Cerebellar nuclear complex (tissue), 1 donor: ENCODE results near the gene CDHR4.
"Not testable (repeated sequence)": the region's sequence is repeated elsewhere in the genome, so short reads cannot be mapped to it uniquely, and the experiment has no call there.

Experiments used
- DNase-seq, 2 experiments: peaks; one replicate each; lab custom pipeline; 2025; lab: John Stamatoyannopoulos, UW

CDHR4 gene

DNA sequence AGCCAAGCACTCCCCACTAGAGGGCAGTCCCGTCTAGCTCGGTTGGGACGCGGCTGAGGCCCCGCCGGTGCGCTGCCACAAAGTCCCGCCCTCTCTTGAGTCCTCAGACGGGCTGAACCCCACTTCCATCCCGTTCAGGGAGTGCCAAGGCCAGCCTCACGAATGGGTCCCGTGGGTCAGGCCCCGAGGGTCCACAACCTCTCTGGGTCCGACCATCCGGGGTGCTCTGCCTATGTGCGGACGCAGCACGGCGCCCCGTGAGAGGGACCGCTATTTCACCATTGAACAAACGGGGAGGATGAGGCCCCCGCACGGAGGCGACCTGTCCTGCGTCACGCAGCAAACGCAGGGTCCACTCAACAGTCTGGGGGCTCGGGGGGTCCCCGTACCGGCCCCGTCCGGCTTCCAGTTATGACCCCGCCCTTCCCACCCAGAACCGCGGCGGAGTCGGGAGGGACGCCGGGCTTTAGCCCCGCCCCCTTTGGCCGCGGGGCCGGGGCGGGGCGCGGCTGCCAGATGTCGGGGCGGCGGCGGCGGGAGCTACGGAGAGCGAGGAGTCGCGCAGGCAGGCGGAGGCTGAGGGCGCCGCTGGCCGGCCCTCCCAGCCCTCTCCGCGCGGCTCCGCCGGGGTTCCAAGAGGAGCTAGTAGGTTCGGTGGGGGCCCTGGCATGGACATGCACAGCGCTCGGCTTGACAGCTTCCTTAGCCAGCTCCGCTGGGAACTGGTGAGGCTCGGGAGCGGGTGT, 3.2 kb upstream of the CDHR4 start, which contains the start of gene INKA1:
INKA1 (plus strand) TSS at position 543 of the 746 bp plus-strand sequence; CDS start at position 675, 132 bp downstream.
- DNase-seq: peak; percentile 11 to 66

DNA sequence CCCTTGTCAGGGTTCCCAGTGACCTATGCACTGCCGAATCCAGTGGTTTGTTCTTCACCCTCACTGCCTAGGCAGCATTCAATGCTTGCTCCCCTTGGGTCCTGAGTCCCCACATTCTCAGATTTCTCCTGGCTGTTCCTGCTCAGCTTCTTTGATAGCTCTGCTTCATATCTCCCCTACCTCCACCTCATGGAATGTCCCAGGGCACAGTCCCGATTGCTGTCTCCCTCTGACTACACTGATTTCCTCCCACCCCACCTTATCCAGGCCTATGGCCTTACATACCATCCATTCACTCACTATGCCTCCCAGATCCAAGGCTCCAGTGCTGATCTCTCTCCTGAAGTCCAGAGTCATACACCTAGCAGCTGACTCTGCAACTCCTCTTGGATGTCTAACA, 1.5 kb upstream of the CDHR4 start:
- no peak for DNase-seq

DNA sequence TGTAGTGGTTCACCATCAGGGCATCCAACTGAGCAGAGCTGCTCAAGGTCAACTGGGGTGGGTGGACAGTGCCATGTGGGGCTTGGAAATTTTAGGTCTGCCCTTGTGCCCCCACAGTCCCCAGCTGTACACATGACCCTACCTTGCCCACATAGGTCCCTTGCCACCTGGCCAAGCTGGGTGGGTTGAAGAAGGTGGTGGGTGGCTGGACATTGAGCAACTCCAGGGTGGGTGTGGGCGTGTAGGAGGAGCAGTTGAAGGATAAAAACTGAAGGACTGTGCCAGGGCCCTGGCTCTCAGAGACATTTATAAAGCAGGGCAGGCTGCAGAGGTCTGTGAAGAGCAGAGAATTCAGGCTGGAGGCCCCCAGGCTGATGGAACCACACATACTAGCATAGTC, 568 bp downstream of the CDHR4 start:
- DNase-seq: no peak

DNA sequence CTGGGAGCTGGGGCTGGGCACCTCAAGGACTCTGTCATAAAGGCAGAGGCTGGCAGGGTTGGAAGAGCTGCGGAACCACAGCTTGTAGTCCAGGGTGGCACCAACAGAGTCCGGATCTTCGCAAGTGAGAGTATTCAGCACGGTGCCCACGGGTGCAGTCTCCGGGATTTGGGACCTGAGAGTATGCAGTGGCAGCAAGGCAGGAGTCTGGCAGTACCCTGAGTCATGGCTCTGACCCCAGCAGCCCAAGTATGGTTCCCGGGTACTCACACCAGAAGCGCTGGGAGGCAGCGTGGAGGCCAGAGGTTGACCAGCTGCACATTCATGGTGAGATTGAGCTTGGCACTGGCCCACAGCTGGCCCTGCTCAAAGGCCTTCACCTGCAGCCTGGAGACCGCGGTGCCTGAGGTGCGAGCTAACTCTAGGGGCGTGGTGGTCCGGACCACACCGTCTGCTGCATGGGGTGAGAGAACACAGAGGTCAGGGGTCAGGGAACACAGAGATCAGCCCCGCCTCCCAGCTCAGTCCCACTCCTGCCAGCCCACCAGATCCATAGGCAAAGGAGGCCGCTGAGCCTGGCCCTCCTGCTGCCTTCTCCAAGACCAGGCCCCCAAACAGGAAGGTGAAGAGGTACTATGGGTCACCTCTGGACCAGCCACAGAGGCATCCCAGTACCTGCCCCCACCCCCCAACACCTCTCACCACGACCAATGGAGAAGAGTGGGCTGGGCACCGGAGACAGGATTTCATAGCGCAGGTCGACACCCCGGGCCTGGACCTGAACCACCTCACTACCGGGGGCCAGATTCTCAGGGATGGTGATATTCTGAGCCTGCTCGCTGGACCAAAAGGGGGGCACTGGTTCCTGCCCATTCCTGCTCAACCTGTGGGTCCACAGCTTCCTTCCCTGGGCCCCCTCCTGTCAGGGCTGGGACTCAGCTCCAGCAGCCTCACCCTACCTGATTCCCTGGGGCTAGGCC, 4.5 kb downstream of the CDHR4 start:
- no peak for DNase-seq

DNA sequence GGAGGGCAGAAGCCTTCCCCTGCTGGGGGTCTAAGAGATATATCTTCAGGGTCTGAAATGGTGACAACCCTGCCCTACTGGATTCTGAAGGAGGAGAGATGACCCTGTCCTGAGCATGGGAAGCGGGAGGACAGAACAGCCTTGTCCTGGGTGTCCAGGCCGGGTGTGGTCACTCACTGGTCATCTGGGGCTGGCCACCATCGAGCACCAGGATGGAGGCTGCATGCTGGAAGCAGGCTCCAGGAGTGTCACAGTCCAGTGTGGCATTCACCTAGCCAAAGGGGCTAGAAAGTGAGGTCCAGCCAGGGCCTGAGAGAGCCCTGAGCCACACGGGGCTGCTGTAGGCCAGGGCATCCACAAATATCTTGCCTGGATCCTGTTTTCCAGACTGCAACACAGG, 5.2 kb downstream of the CDHR4 start:
- no peak for DNase-seq

DNA sequence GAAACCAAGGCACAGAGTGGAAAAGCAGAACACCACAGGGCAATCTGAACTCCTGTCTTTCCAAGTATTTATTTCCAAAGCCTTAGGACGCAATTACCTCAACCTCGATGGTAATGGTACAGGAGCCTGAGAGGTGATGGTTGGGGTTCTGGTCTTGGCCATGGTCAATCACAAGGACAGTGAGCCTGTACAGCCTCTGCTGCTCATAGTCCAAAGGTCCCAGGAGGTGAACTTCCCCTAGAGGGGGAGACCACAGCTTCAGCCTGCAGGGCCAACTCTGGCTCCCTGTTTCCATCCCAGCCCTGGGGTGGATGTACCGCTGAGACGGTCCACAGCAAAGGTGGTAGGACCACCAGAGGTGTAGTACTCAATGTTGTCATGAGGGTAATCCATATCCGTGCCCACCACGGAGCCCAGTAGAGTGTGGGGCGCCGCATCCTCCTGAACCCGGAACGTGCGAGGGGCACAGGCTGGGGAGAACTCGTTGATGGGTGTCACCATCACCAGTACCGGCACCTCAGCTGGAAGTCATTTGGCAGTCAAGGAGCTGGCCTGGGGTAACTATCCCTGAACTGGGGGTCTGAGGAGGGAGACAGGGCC, 6.1 kb downstream of the CDHR4 start:
- DNase-seq: no peak

DNA sequence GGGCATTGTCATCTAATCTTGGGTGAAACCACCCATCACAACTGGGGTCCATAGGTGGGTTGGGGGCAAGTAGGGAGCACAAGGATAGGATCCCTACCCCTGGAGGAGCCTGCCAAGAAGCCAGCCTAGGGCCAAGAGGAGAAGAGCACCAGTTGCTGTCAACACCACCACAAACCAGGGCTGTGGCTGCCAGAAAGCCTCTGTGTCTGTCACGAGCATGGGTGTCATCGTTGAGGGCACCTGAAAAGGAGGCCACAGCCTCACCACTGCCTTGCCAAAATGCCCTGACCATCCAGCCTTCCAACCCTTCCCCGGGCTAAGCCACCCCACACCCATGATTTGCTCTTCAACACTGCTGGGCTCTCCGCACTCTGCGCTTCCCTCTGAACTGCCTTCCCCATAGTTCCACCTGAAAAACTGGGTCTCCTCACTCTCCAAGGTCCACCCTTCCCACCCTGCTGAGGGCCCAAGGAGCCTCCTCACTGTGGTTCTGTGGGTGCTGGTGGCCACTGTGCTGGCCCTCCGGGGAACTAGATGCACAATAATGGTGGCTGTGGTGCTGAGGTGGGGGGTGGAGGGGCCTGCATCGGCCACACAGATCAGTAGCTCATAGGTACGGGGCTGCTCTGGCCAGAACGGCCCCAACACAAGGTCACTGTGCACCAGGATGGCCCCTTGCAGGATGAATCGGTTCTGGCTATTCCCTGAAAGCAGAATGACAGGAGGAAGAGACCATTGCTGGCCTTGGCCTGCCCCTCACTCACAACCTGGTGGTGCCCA, 7.1 kb downstream of the CDHR4 start:
- DNase-seq: no peak

DNA sequence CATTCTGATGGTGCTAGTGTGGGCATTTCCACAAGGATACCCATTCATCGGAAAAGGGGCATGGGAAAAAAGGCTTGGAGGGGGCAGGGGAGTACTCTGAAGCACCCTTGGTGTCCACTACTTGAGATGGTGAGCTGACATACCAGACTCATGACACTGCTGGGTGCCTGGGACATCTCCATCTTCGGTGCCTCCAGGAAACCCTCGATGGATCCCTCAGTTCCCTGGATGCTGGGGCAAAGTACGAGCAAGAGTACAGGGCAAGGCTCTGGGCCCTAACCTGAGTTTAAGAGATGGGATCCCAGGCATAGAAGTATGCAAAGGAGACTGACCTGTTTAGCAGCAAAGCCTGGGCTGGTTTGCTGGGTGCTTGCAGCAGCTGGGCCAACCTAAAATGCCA, 8.1 kb downstream of the CDHR4 start:
- no peak for DNase-seq

DNA sequence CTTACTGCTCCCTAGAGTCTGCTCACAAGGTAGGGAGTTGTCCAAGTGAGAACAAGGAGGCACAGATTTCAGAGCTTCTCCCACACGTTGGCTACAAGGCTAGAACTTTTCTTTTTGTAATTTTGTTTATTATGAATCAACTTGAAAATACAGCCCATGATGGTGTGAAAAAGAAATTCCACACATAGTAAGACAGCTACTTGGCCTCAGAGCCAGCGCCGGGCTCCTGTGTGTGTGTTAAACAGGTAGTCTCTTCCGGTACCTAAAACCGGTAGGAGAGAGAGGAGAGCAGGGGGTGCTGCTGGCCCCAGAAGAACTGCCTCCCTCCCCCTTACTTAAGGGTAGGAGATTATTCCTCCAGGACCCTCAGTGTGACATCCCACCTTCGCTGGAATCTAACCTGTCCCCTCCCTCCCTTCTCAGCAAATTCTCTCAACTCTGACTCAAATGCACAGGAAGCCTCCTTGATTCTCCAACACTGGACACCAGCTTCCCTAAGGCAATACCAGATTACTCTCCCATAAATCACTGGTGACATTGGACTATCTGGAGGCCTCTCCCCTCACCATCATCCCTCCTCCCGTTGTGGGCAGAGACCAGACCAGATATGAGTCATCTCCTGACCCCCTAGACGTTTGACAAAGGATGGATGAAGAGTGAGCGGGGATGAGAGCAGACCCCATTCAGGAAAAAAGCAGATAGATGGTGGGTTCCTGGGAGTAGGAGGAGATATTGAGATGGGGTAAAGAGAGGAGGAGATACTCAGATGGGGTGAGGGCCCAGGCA, 8.9 kb downstream of the CDHR4 start:
- no peak for DNase-seq

DNA sequence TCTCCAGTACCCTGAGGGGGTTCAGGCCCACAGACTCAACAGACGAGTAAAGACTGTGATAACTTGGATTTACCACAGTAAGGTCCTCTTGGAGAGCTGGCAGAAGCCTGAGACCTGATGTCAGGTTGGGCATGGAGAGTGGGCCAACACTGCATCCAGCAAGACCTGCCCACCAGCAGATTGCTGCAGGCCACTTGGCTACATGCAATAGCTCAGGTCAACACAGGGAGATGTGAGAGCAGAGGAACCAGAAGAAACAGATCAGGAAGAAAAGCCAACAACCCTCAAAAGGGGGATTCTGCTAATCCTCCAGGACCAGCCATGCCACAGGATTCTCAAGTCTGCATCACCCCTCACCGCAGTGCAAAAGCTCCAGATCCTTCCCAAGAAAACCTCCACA, 11.6 kb downstream of the CDHR4 start:
- DNase-seq: no peak

DNA sequence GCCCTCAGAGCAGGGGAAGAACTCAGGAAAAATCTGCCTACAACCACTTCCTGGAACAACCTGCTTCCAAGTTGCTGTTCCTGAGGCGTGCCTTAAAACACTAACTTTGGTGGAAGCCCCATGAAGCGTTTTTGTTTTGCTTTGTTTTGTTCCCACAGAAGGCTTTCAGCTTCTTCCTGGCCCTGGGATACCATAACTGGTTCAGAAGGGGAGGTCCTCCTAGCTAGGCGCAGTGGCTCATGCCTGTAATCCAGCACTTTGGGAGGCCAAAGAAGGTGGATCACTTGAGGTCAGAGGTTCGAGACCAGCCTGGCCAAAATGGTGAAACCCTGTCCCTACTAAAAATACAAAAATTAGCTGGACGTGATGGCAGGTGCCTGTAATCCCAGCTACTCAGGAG, 12.1 kb downstream of the CDHR4 start:
- no peak for DNase-seq

DNA sequence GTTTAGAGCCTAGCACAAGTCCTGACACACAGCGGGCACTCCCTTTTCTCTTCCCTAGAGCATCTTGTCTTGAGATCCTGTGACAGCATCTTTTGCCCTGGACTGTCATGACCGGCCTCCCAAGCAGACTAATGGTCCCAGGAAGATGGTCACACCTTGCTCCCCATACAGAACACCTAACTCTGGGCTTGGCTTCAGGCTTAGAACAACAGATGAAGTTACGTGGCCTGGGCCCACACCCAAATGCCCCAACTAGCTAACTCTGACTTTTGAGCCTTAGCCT, 12.6 kb downstream of the CDHR4 start:
- DNase-seq: no peak

DNA sequence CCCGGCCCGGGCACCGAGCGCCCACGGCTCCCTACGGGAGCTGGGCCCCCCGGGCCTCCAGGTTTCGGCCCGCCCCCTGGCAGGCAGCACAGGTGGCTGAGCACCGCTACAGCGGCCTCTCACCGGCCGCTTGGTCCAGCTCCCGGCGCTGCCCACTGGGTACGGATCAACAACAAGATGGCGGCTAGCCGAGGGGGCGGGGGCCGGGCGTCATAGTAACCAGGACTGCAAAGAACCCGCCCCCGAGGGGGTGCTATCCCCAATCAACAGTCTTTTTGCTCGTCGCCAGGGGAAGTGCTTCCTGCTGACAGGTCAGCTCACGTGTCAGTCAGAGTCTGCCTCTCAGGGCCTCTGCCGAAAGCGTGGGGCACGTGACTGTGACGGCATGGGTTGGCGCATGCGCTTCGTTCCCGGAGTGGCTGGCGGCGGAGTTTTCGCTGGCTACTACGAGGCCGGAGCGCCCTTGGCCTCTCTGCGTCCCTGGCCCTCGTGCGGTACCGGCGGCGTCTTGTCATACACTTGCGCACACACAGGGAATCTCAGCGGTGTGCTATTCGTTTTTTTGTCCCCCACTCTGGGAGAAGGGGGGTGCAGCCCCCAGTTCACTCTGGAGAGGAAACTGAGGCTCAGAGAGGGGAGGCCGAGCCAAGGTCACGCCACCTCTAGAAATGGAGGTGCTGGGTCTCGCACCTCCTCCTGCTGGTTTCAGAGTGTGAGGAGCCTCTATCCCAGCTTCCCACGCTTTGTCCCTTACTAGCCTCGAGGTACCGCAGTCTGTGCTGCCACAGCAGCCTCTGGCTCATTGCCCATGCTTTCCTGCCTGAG, 13.1 kb downstream of the CDHR4 start, which contains the start of gene IP6K1:
IP6K1 (minus strand) TSS at position 186 of the 825 bp plus-strand sequence. CDS start 38,502 bp downstream, outside the sequence.
- peak; percentile 99 for DNase-seq

DNA sequence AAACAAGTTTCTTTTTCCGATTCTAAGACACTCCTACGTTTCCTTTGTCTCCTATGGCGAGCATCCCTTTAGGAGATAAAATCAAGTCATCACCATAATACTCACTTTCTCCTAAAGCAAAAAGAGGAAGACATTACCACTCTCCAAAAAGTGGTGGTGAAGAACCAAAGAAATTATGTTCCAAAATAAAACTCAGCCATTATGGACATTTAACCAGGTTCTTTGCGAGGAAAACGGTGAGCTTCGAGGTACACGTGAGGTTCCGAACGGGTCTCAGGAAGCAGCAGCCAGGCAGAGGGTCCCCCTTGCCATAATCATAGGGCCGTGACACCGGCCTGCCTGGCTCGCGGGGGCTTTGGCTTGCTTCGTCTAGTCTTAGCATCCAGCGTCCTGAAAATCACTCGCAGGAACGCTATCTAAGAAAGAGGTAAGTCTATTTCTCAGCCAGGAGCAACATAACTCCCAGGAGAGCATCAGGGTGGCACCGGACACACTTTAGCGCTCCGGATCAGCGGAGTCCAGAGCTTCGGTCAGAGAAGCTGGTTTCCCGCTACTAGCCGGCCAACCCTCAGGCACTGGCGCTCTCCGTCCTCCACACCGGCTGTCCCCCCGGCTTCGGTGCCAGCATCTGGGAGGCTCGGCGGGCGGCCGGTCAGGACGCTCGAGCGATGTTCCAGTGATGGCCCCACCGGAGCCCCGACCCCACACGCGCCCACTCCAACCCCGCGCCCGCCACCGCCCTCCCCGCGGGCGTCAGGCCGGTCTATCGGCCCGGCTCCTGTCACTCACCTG, 13.9 kb downstream of the CDHR4 start:
- DNase-seq: no peak

DNA sequence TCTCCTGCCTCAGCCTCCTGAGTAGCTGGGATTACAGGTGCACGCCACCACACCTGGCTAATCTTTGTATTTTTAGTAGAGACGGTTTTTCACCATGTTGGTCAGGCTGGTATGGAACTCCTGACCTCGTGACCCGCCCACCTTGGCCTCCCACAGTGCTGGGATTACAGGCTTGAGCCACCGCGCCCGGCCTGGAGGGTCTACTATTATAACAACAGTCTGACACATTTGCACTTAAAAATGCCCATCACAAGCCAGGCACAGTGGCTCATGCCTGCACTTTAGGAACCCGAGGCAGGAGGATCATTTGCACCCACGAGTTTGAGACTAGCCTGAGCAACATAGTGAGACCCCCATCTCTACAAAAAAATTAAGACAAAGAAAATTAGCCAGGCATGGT, 17.4 kb downstream of the CDHR4 start:
- DNase-seq: not testable (repeated sequence)

DNA sequence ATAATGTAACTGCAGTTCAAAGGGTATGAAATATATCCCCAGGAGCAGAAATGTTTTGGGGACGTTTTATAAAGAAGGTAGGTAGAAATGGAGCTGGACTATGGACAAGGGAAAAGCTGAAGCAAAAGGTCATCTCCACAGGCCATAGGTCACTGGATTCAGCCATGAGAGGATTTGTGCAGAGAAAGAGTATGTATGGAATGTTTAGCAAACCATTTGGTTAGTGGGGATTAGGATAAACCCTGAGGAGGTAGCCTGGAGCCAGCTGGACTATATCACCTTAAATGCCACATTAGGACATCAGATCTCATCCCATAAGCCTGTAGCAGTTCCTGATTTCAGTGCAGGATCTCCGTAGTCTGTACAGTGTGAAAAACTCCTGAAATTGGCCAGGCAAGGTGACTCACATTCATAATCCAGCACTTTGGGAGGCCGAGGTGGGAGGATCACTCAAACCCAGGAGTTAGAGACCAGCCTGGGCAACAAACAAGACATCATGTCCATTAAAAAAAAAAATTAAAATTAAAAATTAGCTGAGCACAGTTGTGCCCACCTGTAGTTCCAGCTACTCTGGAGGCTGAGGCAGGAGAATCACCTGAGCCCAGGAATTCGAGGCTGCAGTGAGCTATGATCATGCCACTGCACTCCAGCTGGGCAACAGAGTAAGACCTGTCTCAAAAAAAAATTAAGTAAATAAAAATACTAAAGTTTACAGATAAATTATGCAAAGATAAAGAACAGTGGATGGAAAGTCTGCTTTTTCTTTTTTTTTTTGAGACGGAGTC, 18.1 kb downstream of the CDHR4 start:
- DNase-seq: no peak

DNA sequence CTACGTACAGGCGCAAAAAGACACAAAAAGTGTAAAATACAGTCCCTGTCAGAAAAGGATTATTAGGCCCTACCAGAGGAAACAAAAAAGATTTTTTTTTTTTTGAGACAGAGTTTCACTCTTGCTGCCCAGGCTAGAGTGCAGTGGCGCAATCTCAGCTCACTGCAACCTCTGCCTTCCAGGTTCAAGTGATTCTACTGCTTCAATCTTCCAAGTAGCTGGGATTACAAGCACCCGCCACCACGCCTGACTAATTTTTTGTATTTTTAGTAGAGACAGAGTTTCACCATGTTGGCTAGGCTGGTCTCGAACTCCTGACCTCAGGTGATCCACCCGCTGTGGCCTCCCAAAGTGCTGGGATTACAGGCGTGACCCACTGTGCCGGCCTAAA, 18.7 kb downstream of the CDHR4 start:
- DNase-seq: not testable (repeated sequence)
